SK-N-SH (cell line): ENCODE results near the gene CCDC167. TPM values are rescaled to one million over a fixed set of nuclear protein-coding genes. Genes with fewer than 3 reads are reported as not detected.
A peak's percentile ranks its signal among the peaks of the same experiment; 100 is the strongest.

Source experiments
- CTCF ChIA-PET: fragments of 300-600, 350-600 bp; formaldehyde crosslinking; extraction: SDS; loops from one replicate; lab custom pipeline; 2021; lab: Yijun Ruan, JAX
- POLR2A ChIA-PET: fragments of 350-600 bp; sonication (Branson Sonifier 250); formaldehyde crosslinking; extraction: SDS; loops from one replicate; lab custom pipeline; 2020; ENCODE audit warnings: antibody characterized with exemption, inconsistent platforms; lab: Yijun Ruan, JAX
- DNase-seq: peaks from one replicate; pipeline ENCODE4 v3.0.0; 2012
- H2AFZ ChIP-seq: fragments of 200-600 bp; sonication (generic); 2 replicates; pipeline ENCODE4 v1.8.1; 2016; ENCODE audit warnings: antibody characterized with exemption, mild to moderate bottlenecking, low read depth
- H3F3A ChIP-seq: fragments of 200-600 bp; sonication (generic); replicated peaks from 2 replicates; pipeline ENCODE3; 2016; ENCODE audit warnings: antibody characterized with exemption, mild to moderate bottlenecking; ENCODE audit not compliant: insufficient read depth
- H3K27ac ChIP-seq, 2 experiments: fragments of 200-500 bp in 1 of 2; fragments of 200-600 bp in 1 of 2; sonication (Bioruptor generic) in 1 of 2; sonication (generic), shearing (Covaris generic) in 1 of 2; 2 replicates each; pipeline versions ENCODE4 v1.5.1 to v1.6.1; 2014 to 2016; ENCODE audit warnings: low read depth in 2 of 2, inconsistent platforms in 1 of 2, low read length in 1 of 2, mild to moderate bottlenecking in 1 of 2, mixed read lengths in 1 of 2
- H3K27me3 ChIP-seq: fragments of 200-600 bp; sonication (generic), shearing (Covaris generic); 2 replicates; pipeline ENCODE4 v1.6.1; 2016; ENCODE audit warnings: mixed run types; ENCODE audit not compliant: insufficient read depth
- H3K36me3 ChIP-seq, 2 experiments: fragments of 200-500 bp in 1 of 2; fragments of 200-600 bp in 1 of 2; sonication (Bioruptor generic) in 1 of 2; sonication (generic) in 1 of 2; replicated peaks in 1 of 2; 2 replicates each; pipeline versions ENCODE3 to v1.5.1; 2014 to 2016; ENCODE audit warnings: low read length in 1 of 2, mild to moderate bottlenecking in 1 of 2; ENCODE audit not compliant: insufficient read depth in 2 of 2, control insufficient read depth in 1 of 2
- H3K4me1 ChIP-seq, 2 experiments: fragments of 200-500 bp in 1 of 2; fragments of 200-600 bp in 1 of 2; sonication (Bioruptor generic) in 1 of 2; sonication (generic), shearing (Covaris generic) in 1 of 2; 2 replicates each; pipeline versions ENCODE4 v1.5.1 to v1.6.1; 2014 to 2016; ENCODE audit warnings: low read depth in 1 of 2, low read length in 1 of 2, mixed run types in 1 of 2; ENCODE audit not compliant: insufficient read depth in 2 of 2, control insufficient read depth in 1 of 2
- H3K4me2 ChIP-seq: fragments of 200-600 bp; sonication (generic), shearing (Covaris generic); 2 replicates; pipeline ENCODE4 v1.6.1; 2017; ENCODE audit warnings: mixed run types
- H3K4me3 ChIP-seq, 2 experiments: fragments of 200-500 bp in 1 of 2; fragments of 200-600 bp in 1 of 2; sonication (Bioruptor generic) in 1 of 2; sonication (generic), shearing (Covaris generic) in 1 of 2; 2 replicates each; pipeline versions ENCODE4 v1.5.1 to v1.8.1; 2014 to 2016; ENCODE audit warnings: low read depth in 2 of 2, inconsistent platforms in 1 of 2, low read length in 1 of 2, mild to moderate bottlenecking in 1 of 2, mixed read lengths in 1 of 2, moderate library complexity in 1 of 2
- H3K79me2 ChIP-seq: fragments of 200-600 bp; sonication (generic); 2 replicates; pipeline ENCODE4 v1.8.1; 2017; ENCODE audit warnings: mild to moderate bottlenecking; ENCODE audit not compliant: insufficient read depth
- H3K9ac ChIP-seq: fragments of 200-600 bp; sonication (generic); 2 replicates; pipeline ENCODE4 v1.6.1; 2017; ENCODE audit warnings: mixed run types
- H3K9me2 ChIP-seq: fragments of 200-600 bp; sonication (generic); 2 replicates; pipeline ENCODE4 v1.6.1; 2017; ENCODE audit warnings: mixed run types
- H3K9me3 ChIP-seq: fragments of 200-600 bp; sonication (generic); 2 replicates; pipeline ENCODE4 v1.6.1; 2017; ENCODE audit warnings: mixed run types, mild to moderate bottlenecking, moderate library complexity
- H4K20me1 ChIP-seq: fragments of 200-600 bp; sonication (generic); 2 replicates; pipeline ENCODE4 v1.6.1; 2017; ENCODE audit warnings: mild to moderate bottlenecking, mixed run types; ENCODE audit not compliant: insufficient read depth
- CHD2 ChIP-seq: fragments of 150-350 bp; IDR thresholded peaks from 2 replicates; pipeline ENCODE4 v1.6.1; 2018; ENCODE audit warnings: low read length; ENCODE audit not compliant: partially characterized antibody
- EP300 ChIP-seq, 2 experiments: IDR thresholded peaks; 2 replicates each; pipeline versions ENCODE4 v1.4.0 to v1.6.1; 2012; ENCODE audit warnings: borderline replicate concordance in 1 of 2, low read depth in 1 of 2, low read length in 1 of 2
- EZH2phosphoT487 ChIP-seq: fragments of 200-600 bp; sonication (generic); IDR thresholded peaks from 2 replicates; pipeline ENCODE4 v1.6.1; 2017; ENCODE audit warnings: low read depth, mixed run types, mild to moderate bottlenecking, antibody characterized with exemption, moderate library complexity, borderline replicate concordance
- FOXJ3 ChIP-seq: sonication (generic); formaldehyde crosslinking; IDR thresholded peaks from 2 replicates; pipeline ENCODE4 v1.5.1; 2020; ENCODE audit warnings: mild to moderate bottlenecking, missing genetic modification reagents
- FOXM1 ChIP-seq: IDR thresholded peaks from 2 replicates; pipeline ENCODE4 v1.4.0; 2012; ENCODE audit warnings: low read depth, mild to moderate bottlenecking
- IRF3 ChIP-seq: fragments of 150-350 bp; IDR thresholded peaks from 2 replicates; pipeline ENCODE4 v1.6.1; 2016; ENCODE audit warnings: mild to moderate bottlenecking, low read depth, low read length
- JUND ChIP-seq: IDR thresholded peaks from 2 replicates; pipeline ENCODE4 v1.4.0; 2012
- MXI1 ChIP-seq: IDR thresholded peaks from 2 replicates; pipeline ENCODE4 v1.6.1; 2012; ENCODE audit warnings: mild to moderate bottlenecking, low read depth, low read length, improper control_type of control experiment
- PBX3 ChIP-seq: IDR thresholded peaks from 2 replicates; pipeline ENCODE4; 2012
- POLR2AphosphoS5 ChIP-seq: IDR thresholded peaks from 2 replicates; pipeline ENCODE4 v1.6.1; 2012; ENCODE audit warnings: low read depth, low read length
- RAD21 ChIP-seq: IDR thresholded peaks from 2 replicates; pipeline ENCODE4 v1.6.1; 2012; ENCODE audit warnings: mild to moderate bottlenecking, low read length
- RCOR1 ChIP-seq: fragments of 150-350 bp; IDR thresholded peaks from 2 replicates; pipeline ENCODE4 v1.6.1; 2017; ENCODE audit warnings: antibody characterized with exemption, low read length
- REST ChIP-seq: IDR thresholded peaks from 2 replicates; pipeline ENCODE4 v1.6.1; 2012; ENCODE audit warnings: mild to moderate bottlenecking, low read depth, low read length, moderate library complexity
- SIN3A ChIP-seq: IDR thresholded peaks from 2 replicates; pipeline ENCODE4 v1.6.1; 2012; ENCODE audit warnings: low read depth, mild to moderate bottlenecking, low read length, moderate library complexity, borderline replicate concordance
- TCF12 ChIP-seq: IDR thresholded peaks from 2 replicates; pipeline ENCODE4 v1.4.0; 2012
- TEAD4 ChIP-seq: IDR thresholded peaks from 2 replicates; pipeline ENCODE4 v1.4.0; 2012; ENCODE audit warnings: mild to moderate bottlenecking, borderline replicate concordance; ENCODE audit not compliant: insufficient read depth
- WGBS: methylation state at CpG from one replicate; pipeline ENCODE4 v1.1.6; 2017; ENCODE audit warnings: low lambda C conversion rate; 5-methylcytosine and 5-hydroxymethylcytosine counted together
- polyA plus RNA-seq, 3 experiments: library from polyadenylated mRNA; depleted of rRNA; stranded (reverse); fragments of >200 nt; gene quantifications; 2 replicates each; pipeline ENCODE4 v1.2.3, GENCODE V29; 2012
- TF ChIP-seq, protein P1 (sequence below): fragments of 200-600 bp; sonication (generic); IDR thresholded peaks from 2 replicates; pipeline ENCODE4 v1.6.1; 2017; ENCODE audit warnings: antibody characterized with exemption, mild to moderate bottlenecking, moderate library complexity

CCDC167 gene
- polyA plus RNA-seq, 1 of the 3 experiments (the other 2 are of a cell fraction): 49.1 TPM

GRCh38 chr6:37492236-37492972 lies 7.3 kb downstream of the CCDC167 start:
- no peak for DNase-seq
- Histone ChIP-seq H3K79me2 (no peaks in the 10 kb centered on the region; the same call in 1 of the 2 replicates), H3K9me3 (no peaks in the 10 kb centered on the region), H3K4me2 (no peak overlapping the region), H4K20me1 (no peaks in the 10 kb centered on the region), H3F3A (no peaks in the 10 kb centered on the region), H3K9ac (no peak overlapping the region), H2AFZ (no peak overlapping the region), H3K9me2 (no peaks in the 10 kb centered on the region), H3K27ac (peak overlapping the region in 1 of 2 experiments; percentile 99; a peak in 2 of 4 replicates), H3K4me1 (peaks cover 0 to 76% of the 10 kb centered on the region in 2 experiments; a peak in 2 of 4 replicates), H3K4me3 (no peak overlapping the region), H3K27me3 (no peaks in the 10 kb centered on the region), H3K36me3 (no peaks in the 10 kb centered on the region)
- POLR2A ChIA-PET: interaction anchor here (1.2 to 2.1 kb wide), 5 partner anchors 16 to 73 kb away, joined by 3 to 16 read pairs (median 9); partner anchors contain the start of gene CMTR1
- 70% methylated on average over 8 of the region's 9 CpGs for WGBS
- TF ChIP-seq FOXM1 (no peak), EZH2phosphoT487 (no peak), MXI1 (no peak), FOXJ3 (CRISPR knock-in tag) (no peak), RCOR1 (no peak), PBX3 (no peak), TCF12 (no peak), EP300 (IDR thresholded peaks at IDR 0.05; ENCODE audit: borderline replicate concordance in 1 of 2, low read depth in 1 of 2, low read length in 1 of 2) (no peak), TEAD4 (no peak), JUND (no peak), SIN3A (no peak), REST (no peak), IRF3 (no peak), CHD2 (no peak), RAD21 (no peak), POLR2AphosphoS5 (no peak)
- TF ChIP-seq, protein P1, sequence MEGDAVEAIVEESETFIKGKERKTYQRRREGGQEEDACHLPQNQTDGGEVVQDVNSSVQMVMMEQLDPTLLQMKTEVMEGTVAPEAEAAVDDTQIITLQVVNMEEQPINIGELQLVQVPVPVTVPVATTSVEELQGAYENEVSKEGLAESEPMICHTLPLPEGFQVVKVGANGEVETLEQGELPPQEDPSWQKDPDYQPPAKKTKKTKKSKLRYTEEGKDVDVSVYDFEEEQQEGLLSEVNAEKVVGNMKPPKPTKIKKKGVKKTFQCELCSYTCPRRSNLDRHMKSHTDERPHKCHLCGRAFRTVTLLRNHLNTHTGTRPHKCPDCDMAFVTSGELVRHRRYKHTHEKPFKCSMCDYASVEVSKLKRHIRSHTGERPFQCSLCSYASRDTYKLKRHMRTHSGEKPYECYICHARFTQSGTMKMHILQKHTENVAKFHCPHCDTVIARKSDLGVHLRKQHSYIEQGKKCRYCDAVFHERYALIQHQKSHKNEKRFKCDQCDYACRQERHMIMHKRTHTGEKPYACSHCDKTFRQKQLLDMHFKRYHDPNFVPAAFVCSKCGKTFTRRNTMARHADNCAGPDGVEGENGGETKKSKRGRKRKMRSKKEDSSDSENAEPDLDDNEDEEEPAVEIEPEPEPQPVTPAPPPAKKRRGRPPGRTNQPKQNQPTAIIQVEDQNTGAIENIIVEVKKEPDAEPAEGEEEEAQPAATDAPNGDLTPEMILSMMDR: no peak
- CTCF ChIA-PET: interaction anchor here (0.7 to 9.1 kb wide), 13 partner anchors 10 to 213 kb away, joined by 3 to 88 read pairs (median 5); no protein-coding TSS in a partner anchor
